HepG2 (cell line): Measurements from ENCODE around the gene CEBPB. TPM values are rescaled to one million over a fixed set of nuclear protein-coding genes. Genes with fewer than 3 reads are reported as not detected.

ENCODE experiments used
- ATAC-seq: fragments of 200-7000 bp; cut with Tn5 transposase; 3 replicates; pipeline ENCODE4 v1.9.1; 2020; ENCODE audit warnings: mild to moderate bottlenecking, moderate library complexity
- BruUV-seq: library from RNA; stranded (reverse); fragments of 400-500 nt; replicated peaks from 2 replicates; lab custom pipeline; 2021; lab: Mats Ljungman, UMichigan
- CTCF ChIA-PET: fragments of 300-600 bp; formaldehyde crosslinking; extraction: SDS; loops from one replicate; lab custom pipeline; 2021; ENCODE audit warnings: low total read pairs, inconsistent platforms, low intra/inter-chr PET ratio; lab: Yijun Ruan, JAX
- POLR2A ChIA-PET: fragments of 350-600 bp; sonication (Branson Sonifier 250); formaldehyde crosslinking; loops from one replicate; lab custom pipeline; 2020; ENCODE audit warnings: antibody characterized with exemption, inconsistent platforms; lab: Yijun Ruan, JAX
- DNase-seq: peaks from one replicate; pipeline ENCODE4 v3.0.0-alpha.2; 2015; ENCODE audit warnings: low spot score
- FAIRE-seq: peaks from 3 replicates; lab custom pipeline; 2011; peaks lifted over from hg19 to GRCh38; lab: Jason Lieb, UNC
- H2AFZ ChIP-seq: one replicate; pipeline ENCODE4 v1.6.1; 2011; ENCODE audit warnings: low read length, inconsistent platforms
- H3K27ac ChIP-seq: fragments of 300-600 bp; 3 replicates; pipeline ENCODE4 v1.8.0; 2011; ENCODE audit warnings: mixed run types, mild to moderate bottlenecking, mixed read lengths, low read length, inconsistent platforms; ENCODE audit not compliant: insufficient read depth; ENCODE audit errors: extremely low read length
- H3K27me3 ChIP-seq, 2 experiments: fragments of 200-600 bp in 1 of 2; 2 replicates in 1 of 2; 3 replicates in 1 of 2; pipeline versions ENCODE4 v1.6.0 to v1.8.0; 2011; ENCODE audit warnings: low read length in 2 of 2, mild to moderate bottlenecking in 2 of 2, moderate library complexity in 2 of 2, inconsistent platforms in 1 of 2; ENCODE audit not compliant: insufficient read depth in 2 of 2, control insufficient read depth in 1 of 2
- H3K36me3 ChIP-seq, 2 experiments: fragments of 200-600 bp in 1 of 2; replicated peaks in 1 of 2; 2 replicates in 1 of 2; 3 replicates in 1 of 2; pipeline versions ENCODE4 v1.5.1 to v1.8.0; 2011; ENCODE audit warnings: low read length in 2 of 2, inconsistent platforms in 1 of 2; ENCODE audit not compliant: insufficient read depth in 2 of 2, control insufficient read depth in 1 of 2
- H3K4me1 ChIP-seq: 2 replicates; pipeline ENCODE4 v1.5.1; 2012; ENCODE audit warnings: low read length, inconsistent platforms; ENCODE audit not compliant: insufficient read depth
- H3K4me2 ChIP-seq: 2 replicates; pipeline ENCODE4 v1.6.0; 2011; ENCODE audit warnings: low read depth, low read length, inconsistent platforms
- H3K4me3 ChIP-seq, 3 experiments: fragments of 200-600 bp in 1 of 3; sonication (generic), shearing (Covaris generic) in 1 of 3; replicated peaks in 1 of 3; 2 replicates each; pipeline ENCODE4 v1.5.1; 2011 to 2016; ENCODE audit warnings: low read length in 3 of 3, inconsistent platforms in 2 of 3, low read depth in 2 of 3, mild to moderate bottlenecking in 2 of 3, control low read depth in 1 of 3, mixed read lengths in 1 of 3; ENCODE audit not compliant: insufficient read depth in 1 of 3
- H3K79me2 ChIP-seq: one replicate; pipeline ENCODE4 v1.6.1; 2011; ENCODE audit warnings: low read length, inconsistent platforms; ENCODE audit not compliant: insufficient read depth
- H3K9ac ChIP-seq: 2 replicates; pipeline ENCODE4 v1.6.0; 2011; ENCODE audit warnings: mild to moderate bottlenecking, low read depth, low read length, inconsistent platforms; ENCODE audit not compliant: insufficient read depth
- H3K9me3 ChIP-seq: 2 replicates; pipeline ENCODE4 v1.5.1; 2012; ENCODE audit warnings: mild to moderate bottlenecking, low read length
- H4K20me1 ChIP-seq: 2 replicates; pipeline ENCODE4 v1.6.0; 2011; ENCODE audit warnings: inconsistent platforms, mild to moderate bottlenecking, low read length, moderate library complexity; ENCODE audit not compliant: insufficient read depth
- ATF6 ChIP-seq: sonication (generic); formaldehyde crosslinking; conservative IDR thresholded peaks from 2 replicates; pipeline ENCODE4 v1.4.0; 2020; ENCODE audit warnings: missing genetic modification reagents
- CREB3 ChIP-seq: sonication (generic); formaldehyde crosslinking; IDR thresholded peaks from 2 replicates; pipeline ENCODE4 v1.5.0; 2020; ENCODE audit warnings: missing genetic modification reagents
- MNT ChIP-seq: fragments of 450-650 bp; IDR thresholded peaks from 2 replicates; pipeline ENCODE4 v1.6.1; 2016
- MXD4 ChIP-seq: IDR thresholded peaks from 2 replicates; pipeline ENCODE4 v1.6.1; 2016; ENCODE audit warnings: mild to moderate bottlenecking, missing biosample characterization, missing genetic modification reagents
- NFKB2 ChIP-seq: sonication (generic); formaldehyde crosslinking; IDR thresholded peaks from 2 replicates; pipeline ENCODE4 v1.4.0; 2020; ENCODE audit warnings: missing genetic modification reagents, borderline replicate concordance
- NFKBIZ ChIP-seq: IDR thresholded peaks from 2 replicates; pipeline ENCODE4 v1.6.1; 2018; ENCODE audit warnings: missing genetic modification reagents, missing compliant biosample characterization
- REXO4 ChIP-seq: sonication (generic); formaldehyde crosslinking; IDR thresholded peaks from 2 replicates; pipeline ENCODE4 v1.8.0; 2022; ENCODE audit warnings: missing genetic modification reagents, mild to moderate bottlenecking, borderline replicate concordance
- SP1 ChIP-seq, 2 experiments: fragments of 450-650 bp in 1 of 2; sonication (generic) in 1 of 2; formaldehyde crosslinking in 1 of 2; IDR thresholded peaks; 2 replicates each; pipeline versions ENCODE4 v1.4.0 to v1.6.1; 2016 to 2020; ENCODE audit warnings: missing genetic modification reagents in 1 of 2
- STAG1 ChIP-seq: sonication (generic); formaldehyde crosslinking; IDR thresholded peaks from 2 replicates; pipeline ENCODE4 v1.4.0; 2020; ENCODE audit warnings: missing genetic modification reagents
- TBX2 ChIP-seq: sonication (generic); formaldehyde crosslinking; IDR thresholded peaks from 2 replicates; pipeline ENCODE4 v1.5.0; 2020; ENCODE audit warnings: missing genetic modification reagents, mild to moderate bottlenecking, borderline replicate concordance
- THRA ChIP-seq: sonication (generic); formaldehyde crosslinking; IDR thresholded peaks from 2 replicates; pipeline ENCODE4 v1.4.0; 2020; ENCODE audit warnings: missing genetic modification reagents, borderline replicate concordance
- ZBTB7A ChIP-seq: sonication (generic); formaldehyde crosslinking; IDR thresholded peaks from 2 replicates; pipeline ENCODE4 v1.8.0; 2022; ENCODE audit warnings: mild to moderate bottlenecking, missing genetic modification reagents
- ZNF138 ChIP-seq: sonication (generic); formaldehyde crosslinking; IDR thresholded peaks from 2 replicates; pipeline ENCODE4 v1.5.0; 2020; ENCODE audit warnings: mild to moderate bottlenecking, low read depth, missing genetic modification reagents
- ZNF232 ChIP-seq: sonication (generic); formaldehyde crosslinking; IDR thresholded peaks from 2 replicates; pipeline ENCODE4 v1.4.0; 2020; ENCODE audit warnings: missing genetic modification reagents, borderline replicate concordance
- ZNF383 ChIP-seq: sonication (generic); formaldehyde crosslinking; IDR thresholded peaks from 2 replicates; pipeline ENCODE4 v1.4.0; 2020; ENCODE audit warnings: missing genetic modification reagents, mild to moderate bottlenecking, borderline replicate concordance
- ZNF737 ChIP-seq: sonication (generic); formaldehyde crosslinking; IDR thresholded peaks from 2 replicates; pipeline ENCODE4 v1.5.0; 2020; ENCODE audit warnings: missing genetic modification reagents, mild to moderate bottlenecking, borderline replicate concordance
- ZNF788 ChIP-seq: sonication (generic); formaldehyde crosslinking; IDR thresholded peaks from 2 replicates; pipeline ENCODE4 v1.5.0; 2020; ENCODE audit warnings: mild to moderate bottlenecking, missing genetic modification reagents, borderline replicate concordance
- WGBS: methylation state at CpG from one replicate; pipeline ENCODE4 v1.1.6; 2017; ENCODE audit warnings: low lambda C conversion rate; 5-methylcytosine and 5-hydroxymethylcytosine counted together
- in situ Hi-C: cut with HindIII; loops from 2 replicates; pipeline ENCODE4 v1.10.0; 2017; ENCODE audit warnings: low pct_unique_long_range_greater_than_20kb; ENCODE audit not compliant: extremely low pct_ligation_motif_present
- intact Hi-C: fragments of 100-400 bp; cut with micrococcal nuclease; formaldehyde crosslinking; loops from one replicate; pipeline ENCODE4 v1.10.0; 2022; ENCODE audit not compliant: unreplicated experiment
- polyA plus RNA-seq, 8 experiments: library from polyadenylated mRNA; depleted of rRNA in 3 of 8; stranded (reverse) in 7 of 8; unstranded in 1 of 8; fragments of >200 nt; fragmentation: Illumina TruSeq in 4 of 8; extraction: Trizol in 4 of 8; gene quantifications; 2 replicates each; pipeline versions ENCODE4 v1.2.1 to v1.2.3, GENCODE V29; 2011 to 2016; ENCODE audit warnings: low read depth in 4 of 8, missing spikeins in 1 of 8, mixed read lengths in 1 of 8; ENCODE audit not compliant: insufficient read depth in 1 of 8
- total RNA-seq, 5 experiments: library from RNA; depleted of rRNA; stranded (reverse); fragments of >200 nt; fragmentation: Illumina TruSeq; extraction: Trizol; gene quantifications; 2 replicates each; pipeline ENCODE4 v1.2.3, GENCODE V29; 2016; ENCODE audit warnings: low read depth in 1 of 5

CEBPB gene
- total and polyA plus RNA-seq, 2 of the 13 experiments (the other 11 are each of a cell fraction or from before 2014, with no cell fraction given) = 18.5 to 28.2 TPM

GRCh38 chr20:50215101-50215690, 24.6 kb downstream of the CEBPB start:
- in situ Hi-C loops (no loop called here), intact Hi-C loops (no loop called here)
- Histone ChIP-seq H3K27me3 (peaks cover 1 to 43% of the 10 kb centered on the region in 2 experiments), H3K36me3 (no peaks in the 10 kb centered on the region), H3K27ac (no peak overlapping the region), H3K4me3 (no peak overlapping the region), H3K9ac (no peak overlapping the region), H3K4me1 (peaks cover 67% of the 10 kb centered on the region), H3K79me2 (no peaks in the 10 kb centered on the region), H3K4me2 (peak overlapping the region; percentile 67; the same call in 1 of the 2 replicates), H2AFZ (no peak overlapping the region), H4K20me1 (no peaks in the 10 kb centered on the region), H3K9me3 (no peaks in the 10 kb centered on the region)
- POLR2A ChIA-PET = interaction anchor here (1.6 kb wide), 1 partner anchor 26 kb away, joined by 5 read pairs; no protein-coding TSS in a partner anchor
- CTCF ChIA-PET = no interaction called here
- 34% methylated on average over 8 of the region's 8 CpGs for WGBS
- DNase-seq (no peak), ATAC-seq (no peak), FAIRE-seq (no peak)
- BruUV-seq = no TSS peak
- TF ChIP-seq TBX2 (CRISPR knock-in tag) (0 out of 2 replicates have a peak, but pooled peaks have one; percentile 20), NFKBIZ (CRISPR knock-in tag) (no peak), ZNF138 (no peak), STAG1 (CRISPR knock-in tag) (no peak), REXO4 (0 out of 2 replicates have a peak, but pooled peaks have one; percentile 32), NFKB2 (no peak), MNT (0 out of 2 replicates have a peak, but pooled peaks have one; percentile 21), ZNF383 (CRISPR knock-in tag) (no peak), ZNF788 (0 out of 2 replicates have a peak, but pooled peaks have one; percentile 18), ZBTB7A (no peak), SP1 (IDR thresholded peaks at IDR 0.05) (no peak), SP1 (CRISPR knock-in tag; IDR thresholded peaks at IDR 0.05) (no peak), ZNF737 (CRISPR knock-in tag) (peak; percentile 52; the same call in 1 of the 2 replicates), ZNF232 (no peak), MXD4 (CRISPR knock-in tag) (no peak), THRA (CRISPR knock-in tag) (no peak), CREB3 (CRISPR knock-in tag) (no peak), ATF6 (CRISPR knock-in tag) (no peak)
